CD4-positive, alpha-beta T cell treated with Interferon alpha-2 for 1 hour (primary cell): ENCODE data around the gene DPP6.

Experiments
- DNase-seq, 2 donors: peaks; one replicate each; pipeline ENCODE4 v3.0.0-alpha.2; 2020 to 2022

The DPP6 gene

DNA sequence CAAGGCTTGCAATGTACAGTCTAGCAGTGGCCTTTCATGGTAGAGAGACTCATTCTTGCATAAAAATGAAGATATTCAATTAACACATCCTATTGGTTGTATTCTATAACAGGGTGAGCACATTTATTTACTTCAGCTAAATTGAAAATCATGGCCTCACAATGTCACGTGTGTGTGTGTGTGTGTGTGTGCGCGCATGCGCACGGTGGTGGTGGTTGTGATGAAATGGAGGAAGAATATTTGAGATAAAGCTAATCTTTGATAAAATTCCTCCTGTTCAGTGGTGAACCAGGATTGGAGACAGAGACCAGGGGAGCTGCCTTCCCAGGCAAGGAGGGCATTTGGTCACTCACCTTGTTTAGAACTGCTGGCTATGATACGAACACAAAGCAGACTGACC is 199.8 kb downstream of the DPP6 start:
- DNase-seq: no peak

DNA sequence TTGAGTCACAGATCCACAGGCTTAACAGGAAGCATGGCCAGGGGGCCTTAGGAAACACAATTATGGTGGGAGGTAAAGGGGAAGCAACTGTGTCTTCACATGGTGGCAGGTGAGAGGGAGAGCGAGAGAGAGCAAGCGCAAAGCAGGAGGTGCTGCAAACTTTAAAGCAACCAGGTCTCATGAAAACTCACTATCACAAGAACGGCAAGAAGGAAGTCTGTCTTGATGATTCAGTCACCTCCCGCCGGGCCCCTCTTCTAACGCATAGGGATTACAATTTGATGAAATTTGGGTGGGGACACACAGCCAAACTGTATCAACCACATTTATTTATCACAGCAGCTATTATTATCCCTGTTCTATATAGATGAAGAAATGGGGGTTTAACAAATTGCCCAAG is 201.6 kb downstream of the DPP6 start:
- no peak for DNase-seq

DNA sequence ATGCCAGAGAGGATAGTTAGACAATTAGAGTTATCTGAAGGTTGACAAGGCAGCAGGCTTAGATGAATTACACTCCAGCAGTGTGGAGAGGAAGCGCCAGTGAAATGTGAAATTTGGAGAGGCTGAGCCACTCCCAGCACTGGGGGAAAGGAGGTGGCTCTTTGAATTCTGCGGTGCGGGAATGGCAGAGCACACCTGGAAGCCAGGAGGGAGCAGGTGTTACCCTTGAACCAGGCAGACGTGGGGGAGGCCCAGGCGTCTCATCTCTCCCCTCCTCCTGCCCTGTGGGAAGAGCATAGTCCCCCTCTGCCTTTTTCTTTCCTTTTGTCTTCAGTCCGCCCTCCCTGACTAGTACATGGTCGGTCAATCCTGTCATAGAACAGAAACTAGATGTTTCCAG is 203.1 kb downstream of the DPP6 start:
- no peak for DNase-seq

DNA sequence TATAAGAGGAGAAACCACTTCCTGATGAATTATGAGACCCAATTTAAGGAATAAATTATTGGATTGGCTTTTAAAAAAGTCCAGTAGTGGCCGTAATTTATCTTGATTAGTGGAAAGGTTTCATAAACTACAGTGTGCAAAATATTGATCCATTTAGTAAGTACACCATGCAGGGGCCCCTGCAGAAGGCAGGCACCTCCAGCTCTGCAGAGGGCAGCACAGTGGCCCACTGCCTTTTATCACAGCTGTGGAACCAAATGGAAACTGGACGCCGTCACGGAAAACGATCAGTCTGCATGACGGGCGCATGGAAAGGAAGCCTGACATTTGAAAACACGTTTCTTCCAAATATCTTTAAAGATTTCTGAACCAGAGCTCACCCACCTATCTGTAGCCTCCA is 204.0 kb downstream of the DPP6 start:
- DNase-seq: no peak

DNA sequence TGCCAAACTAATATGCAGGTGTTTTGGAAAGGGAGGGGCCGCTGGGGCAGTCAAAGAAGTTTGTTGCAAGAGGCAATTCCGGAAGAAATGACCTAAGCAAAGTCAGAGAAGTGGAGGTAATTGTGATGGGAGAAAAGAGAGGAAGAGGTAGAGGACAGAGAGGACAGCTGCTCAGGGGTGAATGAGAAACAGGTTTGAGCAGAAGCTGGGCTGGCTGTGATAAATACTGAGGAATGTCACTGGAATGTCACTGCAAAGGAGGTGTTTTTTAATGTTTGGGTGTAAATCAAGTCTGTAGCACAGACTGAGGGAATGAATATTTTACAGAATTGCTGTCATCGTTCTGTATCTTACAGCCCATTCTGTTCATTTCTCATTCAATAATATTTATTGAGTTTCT is 207.2 kb downstream of the DPP6 start:
- DNase-seq: no peak

DNA sequence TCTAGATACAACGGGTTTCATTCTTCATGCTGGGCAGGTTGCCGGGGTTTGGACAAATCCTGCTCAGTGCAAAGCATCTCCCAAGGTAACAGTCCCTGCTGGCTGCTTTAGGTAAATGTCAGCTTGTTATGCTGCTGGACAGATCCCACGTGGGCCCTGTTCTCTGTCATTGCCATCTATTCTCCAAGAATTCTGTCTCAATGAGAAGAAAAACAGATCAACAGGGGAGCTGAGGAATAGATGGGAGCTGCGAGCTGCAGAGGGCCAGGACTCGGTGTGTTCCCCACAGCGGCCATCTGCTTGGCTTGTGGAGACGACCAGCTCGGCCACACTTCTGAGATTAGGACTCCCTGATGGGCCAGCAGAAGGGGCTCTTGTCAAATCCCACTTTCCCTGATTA is 235.2 kb downstream of the DPP6 start:
- no peak for DNase-seq

DNA sequence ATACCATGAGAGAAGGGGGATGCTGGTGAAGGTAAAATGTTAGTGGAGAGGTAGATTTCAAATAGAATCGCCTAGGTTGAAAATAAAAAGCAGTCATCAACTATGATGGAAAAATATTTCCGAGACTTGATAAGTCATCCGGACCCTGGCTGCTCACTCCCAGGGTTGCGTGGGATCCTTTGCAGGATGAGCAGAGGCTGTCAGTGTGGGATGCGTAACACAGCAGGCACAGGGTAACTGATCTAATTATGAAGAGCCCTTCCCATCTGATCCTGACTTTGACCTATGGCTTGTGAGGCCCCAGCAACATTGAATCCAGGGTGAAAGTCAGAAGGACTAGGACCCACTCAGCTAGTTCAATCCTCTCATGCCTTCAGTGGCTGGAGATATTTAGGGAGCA is 236.9 kb downstream of the DPP6 start:
- no peak for DNase-seq

DNA sequence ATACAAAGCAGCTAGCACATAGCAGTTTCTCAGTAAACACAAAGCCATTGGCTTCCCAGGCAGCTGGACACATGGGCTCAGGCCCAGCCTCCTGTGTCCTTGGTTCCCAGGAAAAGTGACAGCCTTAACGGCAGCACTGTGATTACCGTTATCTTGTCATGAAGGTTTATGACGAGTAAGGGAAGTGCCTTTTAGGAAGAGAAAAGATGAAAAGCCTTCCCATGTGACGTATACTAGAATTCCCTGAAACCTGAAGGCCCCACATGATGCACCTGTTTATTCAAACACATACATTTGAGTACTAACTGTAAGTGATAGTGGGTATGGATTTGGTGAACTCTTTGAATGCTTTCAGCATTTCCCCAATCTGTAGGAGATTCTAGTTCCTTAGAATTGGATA is 244.2 kb downstream of the DPP6 start:
- DNase-seq: no peak

DNA sequence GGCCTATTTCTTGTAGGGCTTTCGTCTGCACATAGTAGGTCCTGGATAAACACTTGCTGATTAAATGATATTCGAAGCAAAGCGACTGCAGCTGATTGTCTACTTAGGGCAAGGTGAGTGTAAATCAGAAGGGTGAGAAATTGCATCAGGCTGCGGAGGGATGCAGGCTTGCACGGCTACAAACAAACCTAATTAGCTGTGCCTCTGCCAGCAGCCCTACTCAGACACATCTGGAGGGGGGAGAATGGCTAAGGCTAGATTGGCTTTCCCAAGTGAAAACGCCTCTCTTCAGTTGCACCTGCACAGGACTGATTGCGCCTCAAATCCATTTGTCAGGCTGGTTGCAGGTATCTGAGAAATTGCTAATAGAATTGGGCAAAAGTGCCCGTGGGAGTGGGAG is 247.5 kb downstream of the DPP6 start:
- DNase-seq: no peak

DNA sequence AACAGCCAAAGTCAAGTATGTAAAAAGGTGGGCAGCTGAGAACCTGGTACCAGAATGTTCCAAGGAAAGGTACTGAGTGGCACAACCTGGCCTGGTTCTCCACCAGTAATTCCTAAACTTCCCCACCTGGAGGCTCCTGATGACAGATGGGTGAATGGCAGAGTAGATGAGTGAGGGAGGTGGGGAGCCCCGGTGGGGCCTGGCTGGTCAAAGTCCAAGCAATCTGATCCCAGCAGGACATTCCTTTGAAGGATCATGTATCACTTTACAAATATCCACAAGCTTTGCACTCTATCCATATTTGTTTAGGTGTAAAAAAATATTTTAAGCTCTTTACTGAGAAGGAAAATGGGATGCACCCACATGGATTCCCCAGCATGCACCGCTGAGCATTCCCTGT is 250.2 kb downstream of the DPP6 start:
- no peak for DNase-seq

DNA sequence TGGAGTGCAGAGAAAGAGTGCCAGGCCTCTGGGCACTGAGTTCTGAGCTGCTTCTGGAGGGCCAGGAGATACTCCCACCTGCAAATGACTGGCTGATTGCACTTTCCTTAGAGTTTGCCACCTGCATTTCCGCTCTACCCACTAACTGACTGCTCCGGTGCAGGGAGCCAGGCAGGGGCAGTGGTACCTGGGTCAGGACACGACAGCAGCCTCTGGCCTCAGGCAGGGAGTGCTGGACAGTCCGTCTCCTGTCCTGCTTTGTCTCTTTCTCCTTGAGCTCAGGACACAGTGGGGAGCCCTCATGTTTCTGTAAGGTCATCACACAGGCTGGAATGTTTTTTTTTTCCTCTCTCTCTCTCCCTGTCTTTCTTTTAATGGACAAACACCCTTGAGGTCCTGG is 252.0 kb downstream of the DPP6 start:
- DNase-seq: no peak

DNA sequence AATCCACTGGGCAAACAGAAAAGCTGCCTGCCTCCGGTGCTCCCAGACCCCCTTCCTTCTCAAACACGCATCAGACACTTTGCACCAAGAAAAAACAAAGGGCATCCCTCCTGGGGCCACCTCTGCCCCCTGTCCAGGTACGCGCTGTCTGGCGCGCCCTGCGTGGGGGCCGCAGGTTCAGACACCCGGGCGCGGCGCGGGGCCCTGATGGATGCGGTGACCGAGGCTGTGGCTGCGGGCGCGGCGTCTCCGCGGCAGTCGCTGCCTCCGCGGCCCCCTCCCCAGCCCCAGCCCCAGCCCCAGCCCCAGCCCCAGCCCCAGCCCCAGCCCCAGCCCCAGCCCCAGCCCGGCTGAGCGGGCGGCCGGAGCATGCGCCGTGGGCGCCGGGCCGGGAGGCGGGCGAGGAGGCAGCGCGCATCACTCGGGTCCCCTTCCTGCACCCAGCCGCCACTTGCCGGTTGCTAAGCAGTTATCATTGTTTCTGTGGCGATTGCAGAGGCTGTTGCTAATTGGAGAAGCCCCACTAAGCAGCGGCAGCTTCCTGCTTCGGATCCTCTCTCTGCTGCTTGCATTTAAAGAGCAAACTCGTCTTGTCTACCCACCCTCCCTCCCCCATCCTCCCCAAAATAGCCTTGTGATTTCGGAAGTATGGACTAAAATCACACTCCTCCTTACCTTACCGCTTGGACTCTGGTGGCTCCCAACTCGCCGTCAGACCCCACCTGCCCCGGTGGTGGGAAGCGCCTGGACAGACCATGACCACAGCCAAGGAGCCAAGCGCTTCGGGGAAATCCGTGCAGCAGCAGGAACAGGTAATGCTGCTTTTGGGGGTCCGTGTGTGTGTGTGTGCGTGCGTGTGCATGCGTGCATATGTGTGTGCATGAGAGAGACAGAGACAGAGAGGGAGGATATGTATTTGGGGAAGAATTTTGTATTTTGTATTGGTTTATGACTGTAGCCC is 252.8 kb downstream of the DPP6 start:
- no peak for DNase-seq

DNA sequence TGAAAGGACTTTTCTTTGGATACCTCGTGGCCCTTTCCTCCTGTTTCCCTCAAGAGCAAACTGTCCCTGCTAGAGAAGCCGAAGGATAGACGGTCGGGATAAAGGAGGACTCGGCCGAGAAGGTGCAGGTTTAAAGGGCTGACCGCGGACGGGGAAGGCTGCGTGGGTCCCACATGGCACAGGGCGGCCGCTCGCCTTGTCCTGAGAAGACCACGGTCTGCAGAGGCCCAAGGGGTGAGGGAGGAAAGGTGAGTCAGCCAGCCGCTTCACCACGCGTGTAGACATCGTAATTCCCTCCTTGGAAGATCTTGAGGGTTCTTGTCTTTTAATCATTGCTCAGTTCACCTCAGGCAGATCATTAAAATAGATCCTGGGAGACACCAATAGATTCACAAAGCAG is 253.8 kb downstream of the DPP6 start:
- no peak for DNase-seq

DNA sequence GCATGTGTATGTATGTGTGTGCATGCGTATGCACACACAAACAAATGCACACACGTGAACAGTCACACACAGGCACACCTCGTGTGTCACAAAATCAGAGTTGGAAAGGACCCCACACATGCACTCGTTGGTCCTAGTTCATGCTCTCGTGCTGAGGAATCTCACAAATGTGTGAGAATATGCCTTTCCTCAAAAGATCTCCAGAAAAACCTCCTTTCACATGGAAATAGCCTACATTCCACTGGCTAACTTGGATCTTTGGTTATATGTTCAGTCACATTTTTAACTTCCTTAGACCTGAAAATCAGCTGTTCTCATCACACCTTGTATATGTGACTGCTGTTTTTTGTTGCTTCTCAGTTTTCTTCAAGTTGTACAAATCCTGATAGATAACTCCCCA is 256.7 kb downstream of the DPP6 start:
- no peak for DNase-seq

DNA sequence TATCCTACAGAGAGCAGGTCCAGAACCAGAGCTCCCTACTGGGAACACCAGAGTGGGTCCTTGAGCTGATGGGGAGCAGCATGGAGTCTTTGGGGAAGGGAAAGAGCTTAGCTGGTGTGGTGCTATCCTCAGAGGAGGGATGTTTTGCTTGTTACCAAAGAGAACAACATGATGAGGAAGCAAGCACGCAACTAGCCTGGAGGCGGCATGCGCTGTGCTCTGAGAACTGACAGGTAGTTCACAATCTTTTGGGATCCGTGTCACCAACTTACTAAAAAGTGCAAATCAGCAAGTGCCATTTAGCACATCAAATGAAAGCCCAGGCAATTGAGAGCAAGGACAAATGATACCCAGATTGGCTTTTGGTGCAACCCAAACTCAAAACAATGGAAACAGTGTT is 257.9 kb downstream of the DPP6 start:
- no peak for DNase-seq

DNA sequence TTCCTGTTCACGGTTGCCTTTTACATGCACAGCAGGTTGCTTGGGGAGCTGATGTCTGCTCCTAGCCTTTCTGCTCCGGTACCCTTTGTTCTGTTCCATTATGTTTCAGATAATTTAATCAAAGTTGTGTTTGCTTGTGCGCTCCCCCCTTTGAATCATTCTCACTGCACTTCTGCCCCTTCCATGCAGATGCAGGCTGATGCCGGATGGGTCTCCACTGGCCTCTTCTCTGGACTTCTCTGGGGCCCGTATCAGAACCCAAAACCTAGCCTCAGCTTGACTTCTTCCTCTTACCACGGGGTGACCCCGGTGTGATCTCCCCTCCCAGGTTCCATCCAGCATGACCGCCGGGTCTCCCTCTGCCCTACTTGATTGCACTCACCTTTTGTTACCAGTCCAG is 272.0 kb downstream of the DPP6 start:
- no peak for DNase-seq

DNA sequence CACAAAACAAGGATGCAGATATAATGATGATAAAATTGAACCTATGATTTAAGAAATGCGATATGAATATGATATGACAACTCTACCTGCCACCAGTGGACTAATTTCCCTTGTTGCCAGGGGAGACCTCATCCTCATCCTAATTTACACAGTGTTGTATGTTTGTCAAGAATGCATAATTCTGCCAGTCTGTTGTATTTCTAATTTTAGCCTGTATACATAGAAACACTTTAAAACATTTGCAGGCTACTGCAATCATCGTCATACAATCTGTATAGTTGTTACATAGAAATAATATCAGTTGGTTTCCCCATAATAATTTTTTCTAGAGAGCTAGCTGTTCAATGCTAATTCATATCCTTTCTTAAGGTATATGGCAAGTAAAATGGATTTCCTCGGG is 274.2 kb downstream of the DPP6 start:
- DNase-seq: no peak

DNA sequence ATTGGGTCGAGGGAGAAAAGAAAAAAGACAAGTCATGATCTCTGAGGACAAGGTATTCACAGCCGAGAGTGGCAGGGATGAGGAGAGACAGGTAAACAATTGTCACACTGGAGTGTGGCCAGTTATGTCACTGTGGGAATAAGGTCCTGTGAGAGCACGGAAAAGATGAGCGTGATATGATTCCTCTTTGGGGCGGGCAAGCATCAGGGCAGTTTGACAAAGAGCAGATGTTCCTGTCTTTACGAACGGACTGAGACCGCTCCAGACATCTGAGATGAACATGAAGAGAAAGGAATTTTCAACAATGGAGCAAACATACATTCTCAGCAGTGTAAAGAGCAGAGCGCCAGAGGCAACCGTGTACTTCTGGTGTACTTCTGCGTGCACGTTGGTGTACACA is 278.1 kb downstream of the DPP6 start:
- DNase-seq: no peak

DNA sequence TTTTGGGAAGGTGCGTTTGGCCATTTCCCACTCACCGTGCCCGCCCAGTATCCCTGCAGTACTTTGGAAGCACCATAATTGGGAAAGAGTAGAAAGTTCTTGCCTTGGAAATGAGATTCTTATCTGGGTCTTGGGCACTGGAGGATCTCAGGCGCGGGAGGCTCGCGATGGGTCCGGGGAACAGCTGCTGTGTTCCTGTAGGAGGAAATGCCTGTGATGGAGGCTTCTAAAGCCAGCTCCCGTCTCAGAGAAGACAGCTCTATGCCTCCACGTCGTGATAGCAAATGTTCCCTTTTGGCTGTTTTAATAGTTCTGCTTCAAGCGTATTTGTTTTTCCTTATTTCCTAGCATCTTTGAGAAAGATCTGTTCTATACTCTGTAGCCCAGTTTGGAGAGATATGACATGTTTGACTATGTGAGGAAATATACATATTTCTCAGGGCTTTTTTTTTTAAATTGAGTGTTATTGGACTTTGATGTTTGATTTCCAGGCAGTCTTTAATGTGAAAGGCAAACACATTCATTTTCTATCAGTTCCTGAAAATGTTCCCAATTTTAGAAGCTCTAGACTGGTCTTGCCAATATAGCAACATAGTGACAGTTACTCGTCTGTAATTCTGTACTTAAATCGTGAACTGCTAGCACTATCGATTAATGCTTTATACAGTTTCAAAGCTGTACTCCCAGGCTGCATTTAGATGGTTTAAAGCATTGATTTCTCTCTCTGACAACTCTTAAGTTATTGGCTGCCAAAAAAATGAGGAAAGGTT is 280.8 kb downstream of the DPP6 start:
- DNase-seq: no peak

DNA sequence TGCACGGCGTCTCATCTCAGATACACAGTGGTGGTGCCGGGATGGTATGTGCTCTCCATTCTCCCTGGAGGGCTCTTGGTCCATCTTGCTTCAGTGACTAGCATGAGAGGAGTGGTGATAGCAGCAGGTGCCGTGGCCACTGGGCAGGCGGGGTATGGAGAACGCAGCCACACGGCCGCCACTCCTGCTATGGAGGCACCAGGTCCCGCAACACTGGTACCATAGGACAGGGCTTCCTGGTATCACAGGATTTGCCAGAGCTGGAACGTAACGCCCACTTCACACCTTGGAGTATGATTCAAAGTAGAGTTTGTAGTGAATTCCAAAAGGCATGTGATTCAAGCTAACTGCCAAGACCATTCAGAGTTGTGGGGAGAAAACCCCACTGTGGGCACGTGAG is 284.1 kb downstream of the DPP6 start:
- no peak for DNase-seq

DNA sequence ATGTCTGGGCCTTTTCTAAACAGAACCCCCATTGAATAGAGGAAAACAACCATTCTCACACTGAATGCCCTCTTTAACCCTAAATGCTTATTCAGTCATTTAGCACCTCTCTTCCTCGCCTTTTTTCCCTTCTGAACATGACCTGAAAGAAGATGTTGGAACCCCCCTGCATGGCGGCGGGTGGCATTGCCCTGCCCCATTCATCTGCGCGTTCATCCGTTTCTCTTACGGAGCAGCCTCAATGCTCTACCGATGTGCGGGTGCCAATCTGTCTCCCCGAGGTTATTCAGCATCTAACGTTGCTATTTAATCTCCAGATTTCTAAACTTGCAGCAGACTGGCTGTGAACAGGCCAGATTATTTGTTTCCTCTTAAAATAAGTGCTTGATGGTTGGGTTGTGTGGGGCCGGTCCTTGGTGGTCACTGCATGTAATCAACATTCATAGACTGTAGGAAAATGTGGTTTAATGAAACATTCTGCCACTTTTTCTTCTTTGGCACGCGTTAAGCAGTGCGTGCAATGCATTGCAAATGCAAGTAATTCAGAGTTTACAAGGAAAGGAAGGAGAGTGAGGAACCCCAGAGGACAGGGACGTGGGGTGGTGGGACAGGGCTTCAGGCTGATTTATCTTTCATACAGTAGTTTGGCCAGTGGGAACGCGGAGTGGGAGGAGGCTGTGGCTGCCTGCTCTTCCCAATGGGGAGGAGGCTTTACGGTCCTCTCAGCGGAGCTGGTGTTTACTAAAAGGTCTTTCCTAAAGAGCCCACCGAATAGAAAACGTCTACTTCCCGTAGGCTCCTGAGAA is 286.7 kb downstream of the DPP6 start:
- no peak for DNase-seq

DNA sequence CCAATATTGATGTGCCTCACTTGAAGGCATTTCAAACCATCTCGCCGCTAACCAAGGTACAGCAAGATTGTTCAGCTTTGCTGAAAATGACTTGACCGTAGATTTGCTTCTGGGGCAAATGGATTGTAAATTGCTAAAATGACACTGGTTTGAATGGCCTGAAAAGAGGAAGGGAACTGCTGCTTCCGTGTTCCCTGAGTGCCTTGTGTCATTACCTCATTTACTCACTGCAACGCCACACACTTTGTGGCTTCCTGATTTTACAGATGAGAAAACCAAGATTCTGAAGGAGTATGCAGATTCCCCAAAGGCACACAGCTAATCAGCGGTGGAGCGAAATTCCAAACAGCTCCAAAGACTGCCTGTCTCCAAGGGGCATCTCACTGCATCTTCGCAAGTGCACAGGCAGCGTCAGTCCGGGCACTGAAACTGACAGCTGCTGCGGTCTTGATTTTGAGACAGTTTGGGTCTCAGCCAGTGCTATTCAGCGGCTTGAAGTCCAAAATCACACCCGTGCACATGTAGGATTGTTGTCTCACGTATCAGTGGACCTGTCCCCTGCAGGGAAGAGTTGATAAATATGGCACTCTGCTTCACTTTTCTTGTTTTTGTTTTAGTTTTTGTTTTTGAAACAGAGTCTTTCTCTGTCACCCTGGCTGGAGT is 290.9 kb downstream of the DPP6 start:
- DNase-seq: no peak
